Peyer's patch (tissue), 4 donors: ENCODE data around the gene CDKAL1.

Experiments used
- CTCF ChIP-seq, 6 experiments: fragments of 450-650 bp in 4 of 6; fragments of 200-600 bp in 2 of 6; sonication (generic) in 1 of 6; IDR thresholded peaks; one replicate each; pipeline ENCODE4 v1.5.1; 2017 to 2019; ENCODE audit warnings: antibody characterized with exemption in 6 of 6, mild to moderate bottlenecking in 3 of 6, moderate library complexity in 1 of 6
- POLR2A ChIP-seq, 2 donors: fragments of 450-650 bp; IDR thresholded peaks; one replicate each; pipeline ENCODE4 v1.5.1; 2017; ENCODE audit warnings: antibody characterized with exemption in 2 of 2, mild to moderate bottlenecking in 2 of 2, moderate library complexity in 2 of 2

GRCh38 chr6:20965276-20965675 is 431.0 kb downstream of the CDKAL1 start:
- no peak for TF ChIP-seq POLR2A (IDR thresholded peaks at IDR 0.05)
- no peak for TF ChIP-seq CTCF (IDR thresholded peaks at IDR 0.05)
